ENCODE measurements around the gene HAO2.

DNA sequence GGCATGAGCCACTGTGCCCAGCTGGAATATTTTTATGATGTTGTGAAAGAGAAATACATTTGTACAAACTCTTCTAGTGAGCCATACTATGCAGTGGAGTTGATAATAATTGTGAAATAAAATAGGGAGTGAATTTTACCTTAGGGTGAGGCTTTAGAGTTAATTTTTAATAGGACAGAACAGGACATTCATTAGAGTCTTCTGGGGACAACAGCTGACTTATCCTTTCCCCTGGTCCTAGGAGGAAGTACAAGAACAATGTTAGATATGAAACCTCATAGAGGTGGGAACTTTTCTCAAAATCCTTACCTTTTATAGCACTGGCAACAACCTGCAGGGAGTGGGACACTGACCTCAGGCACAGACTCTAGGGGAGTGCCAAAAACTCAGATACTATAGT is 21.9 kb downstream of the HAO2 start:
- TF ChIP-seq CTCF (IDR thresholded peaks at IDR 0.05; ENCODE audit: low read depth, low read length) = no peak
- no peak for TF ChIP-seq POLR2A (IDR thresholded peaks at IDR 0.05; ENCODE audit: extremely low read depth, insufficient read length)
- no peak for TF ChIP-seq MAX (IDR thresholded peaks at IDR 0.05; ENCODE audit: low read depth, low read length)
- TF ChIP-seq MYC (IDR thresholded peaks at IDR 0.05; ENCODE audit: low read depth, low read length) = no peak
